ENCODE data around the gene OXLD1. TPM values are rescaled to one million over a fixed set of nuclear protein-coding genes. Genes with fewer than 3 reads are reported as not detected.

The OXLD1 gene
- total and polyA plus RNA-seq, 10 of the 15 experiments (the other 5 are each of a cell fraction or from before 2014, with no cell fraction given), result 4.6 to 89.5 (median 39.8) TPM

GRCh38 chr17:81616877-81617276 lies 49.5 kb downstream of the OXLD1 start:
- RAD21 ChIA-PET (ENCODE audit: unreplicated experiment), result no interaction called here
- POLR2A ChIA-PET, result no interaction called here
- no TSS peak for BruUV-seq (replicated peaks)
- no peak overlapping the region for H3K9ac ChIP-seq (ENCODE audit: control insufficient read depth, insufficient read depth, low read length)
- WGBS (ENCODE audit: insufficient coverage, insufficient replicate concordance, low lambda C conversion rate, missing lambda C conversion rate), result 36% methylated on average over 7 of the region's 7 CpGs
- DNase-seq (ENCODE audit: low read depth, low spot score) (no peak), FAIRE-seq (no peak), ATAC-seq (no peak)
- H3K27me3 ChIP-seq (replicated peaks in 1 of 2; ENCODE audit: control insufficient read depth in 2 of 2, insufficient read depth in 2 of 2, low read length in 1 of 2), result no peaks in the 10 kb centered on the region
- TF ChIP-seq, protein P1, sequence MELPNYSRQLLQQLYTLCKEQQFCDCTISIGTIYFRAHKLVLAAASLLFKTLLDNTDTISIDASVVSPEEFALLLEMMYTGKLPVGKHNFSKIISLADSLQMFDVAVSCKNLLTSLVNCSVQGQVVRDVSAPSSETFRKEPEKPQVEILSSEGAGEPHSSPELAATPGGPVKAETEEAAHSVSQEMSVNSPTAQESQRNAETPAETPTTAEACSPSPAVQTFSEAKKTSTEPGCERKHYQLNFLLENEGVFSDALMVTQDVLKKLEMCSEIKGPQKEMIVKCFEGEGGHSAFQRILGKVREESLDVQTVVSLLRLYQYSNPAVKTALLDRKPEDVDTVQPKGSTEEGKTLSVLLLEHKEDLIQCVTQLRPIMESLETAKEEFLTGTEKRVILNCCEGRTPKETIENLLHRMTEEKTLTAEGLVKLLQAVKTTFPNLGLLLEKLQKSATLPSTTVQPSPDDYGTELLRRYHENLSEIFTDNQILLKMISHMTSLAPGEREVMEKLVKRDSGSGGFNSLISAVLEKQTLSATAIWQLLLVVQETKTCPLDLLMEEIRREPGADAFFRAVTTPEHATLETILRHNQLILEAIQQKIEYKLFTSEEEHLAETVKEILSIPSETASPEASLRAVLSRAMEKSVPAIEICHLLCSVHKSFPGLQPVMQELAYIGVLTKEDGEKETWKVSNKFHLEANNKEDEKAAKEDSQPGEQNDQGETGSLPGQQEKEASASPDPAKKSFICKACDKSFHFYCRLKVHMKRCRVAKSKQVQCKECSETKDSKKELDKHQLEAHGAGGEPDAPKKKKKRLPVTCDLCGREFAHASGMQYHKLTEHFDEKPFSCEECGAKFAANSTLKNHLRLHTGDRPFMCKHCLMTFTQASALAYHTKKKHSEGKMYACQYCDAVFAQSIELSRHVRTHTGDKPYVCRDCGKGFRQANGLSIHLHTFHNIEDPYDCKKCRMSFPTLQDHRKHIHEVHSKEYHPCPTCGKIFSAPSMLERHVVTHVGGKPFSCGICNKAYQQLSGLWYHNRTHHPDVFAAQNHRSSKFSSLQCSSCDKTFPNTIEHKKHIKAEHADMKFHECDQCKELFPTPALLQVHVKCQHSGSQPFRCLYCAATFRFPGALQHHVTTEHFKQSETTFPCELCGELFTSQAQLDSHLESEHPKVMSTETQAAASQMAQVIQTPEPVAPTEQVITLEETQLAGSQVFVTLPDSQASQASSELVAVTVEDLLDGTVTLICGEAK (IDR thresholded peaks at IDR 0.05; ENCODE audit: borderline replicate concordance), result no peak
- TF ChIP-seq PML (IDR thresholded peaks at IDR 0.05; ENCODE audit: low read length) (no peak), TAF1 (IDR thresholded peaks at IDR 0.05; ENCODE audit: borderline replicate concordance, low read depth, low read length) (no peak), ZZZ3 (IDR thresholded peaks at IDR 0.05; ENCODE audit: control insufficient read depth, insufficient read length, low read depth) (no peak), RAD51 (IDR thresholded peaks at IDR 0.05) (no peak), ZNF207 (IDR thresholded peaks at IDR 0.05; ENCODE audit: borderline replicate concordance) (no peak), SP1 (IDR thresholded peaks at IDR 0.05; ENCODE audit: low read depth, low read length) (no peak), ZNF687 (IDR thresholded peaks at IDR 0.05) (no peak), RELA (IDR thresholded peaks at IDR 0.05; ENCODE audit: borderline replicate concordance, partially characterized antibody) (no peak), GABPA (IDR thresholded peaks at IDR 0.05; ENCODE audit: low read depth) (no peak), ZNF274 (IDR thresholded peaks at IDR 0.05; ENCODE audit: insufficient read depth, insufficient read length) (no peak), SREBF2 (IDR thresholded peaks at IDR 0.05; ENCODE audit: low read length) (no peak)
- TF ChIP-seq, protein P2, sequence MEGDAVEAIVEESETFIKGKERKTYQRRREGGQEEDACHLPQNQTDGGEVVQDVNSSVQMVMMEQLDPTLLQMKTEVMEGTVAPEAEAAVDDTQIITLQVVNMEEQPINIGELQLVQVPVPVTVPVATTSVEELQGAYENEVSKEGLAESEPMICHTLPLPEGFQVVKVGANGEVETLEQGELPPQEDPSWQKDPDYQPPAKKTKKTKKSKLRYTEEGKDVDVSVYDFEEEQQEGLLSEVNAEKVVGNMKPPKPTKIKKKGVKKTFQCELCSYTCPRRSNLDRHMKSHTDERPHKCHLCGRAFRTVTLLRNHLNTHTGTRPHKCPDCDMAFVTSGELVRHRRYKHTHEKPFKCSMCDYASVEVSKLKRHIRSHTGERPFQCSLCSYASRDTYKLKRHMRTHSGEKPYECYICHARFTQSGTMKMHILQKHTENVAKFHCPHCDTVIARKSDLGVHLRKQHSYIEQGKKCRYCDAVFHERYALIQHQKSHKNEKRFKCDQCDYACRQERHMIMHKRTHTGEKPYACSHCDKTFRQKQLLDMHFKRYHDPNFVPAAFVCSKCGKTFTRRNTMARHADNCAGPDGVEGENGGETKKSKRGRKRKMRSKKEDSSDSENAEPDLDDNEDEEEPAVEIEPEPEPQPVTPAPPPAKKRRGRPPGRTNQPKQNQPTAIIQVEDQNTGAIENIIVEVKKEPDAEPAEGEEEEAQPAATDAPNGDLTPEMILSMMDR (IDR thresholded peaks at IDR 0.05 in 2 of 3, conservative IDR thresholded peaks at IDR 0.05 in 1 of 3; ENCODE audit: control insufficient read depth in 2 of 3, extremely low read depth in 1 of 3, insufficient read depth in 1 of 3, low read depth in 3 of 3, low read length in 3 of 3), result no peak
- no peaks in the 10 kb centered on the region for H4K20me1 ChIP-seq (ENCODE audit: control insufficient read depth, insufficient read depth)
- H3K36me3 ChIP-seq (ENCODE audit: control insufficient read depth in 2 of 2, insufficient read depth in 2 of 2, low read length in 1 of 2), result peaks cover 13 to 24% of the 10 kb centered on the region in 2 experiments
- no peak overlapping the region for H3K27ac ChIP-seq (ENCODE audit: control insufficient read depth, insufficient read depth)
- in situ Hi-C loops (cut with MboI) (no loop called here), intact Hi-C loops (cut with micrococcal nuclease; ENCODE audit: unreplicated experiment) (no loop called here)
- no peak overlapping the region for H3K4me3 ChIP-seq
- SMC1A ChIA-PET (ENCODE audit: uncharacterized antibody, unreplicated experiment), result no interaction called here
- H3K9me3 ChIP-seq (replicated peaks; ENCODE audit: control insufficient read depth, insufficient read depth, low read length), result no peaks in the 10 kb centered on the region
- H2AFZ ChIP-seq (ENCODE audit: control insufficient read depth, low read depth, low read length), result no peak overlapping the region
- H3K79me2 ChIP-seq (ENCODE audit: control insufficient read depth, insufficient read depth, low read length), result peaks cover 3% of the 10 kb centered on the region; the same call in 1 of the 2 replicates
- H3K4me2 ChIP-seq (ENCODE audit: control insufficient read depth, insufficient read depth), result no peak overlapping the region
- CTCF ChIA-PET, result no interaction called here
- H3K4me1 ChIP-seq (ENCODE audit: control insufficient read depth, insufficient read depth, low read length), result no peaks in the 10 kb centered on the region

Data from GM12878 (cell line).